ENCODE results near the gene NT5DC3.
A peak's percentile ranks its signal among the peaks of the same experiment; 100 is the strongest.

The NT5DC3 gene

GRCh38 chr12:103881261-103881660 is 40.2 kb upstream of the NT5DC3 start:
- DNase-seq (ENCODE audit: low spot score), result no peak
- in situ Hi-C loops (cut with MboI; ENCODE audit: low sequenced_read_pairs, unreplicated experiment), result loop anchor here (10.0 kb wide), 1 partner anchor 224 kb away; no protein-coding TSS in a partner anchor
- no peak for TF ChIP-seq CTCF (IDR thresholded peaks at IDR 0.05; ENCODE audit: borderline replicate concordance, control extremely low read depth, extremely low read depth, insufficient read depth, missing control alignments)

GRCh38 chr12:103880299-103881142 is 39.5 kb upstream of the NT5DC3 start:
- DNase-seq (ENCODE audit: low spot score), result peak; percentile 24

GRCh38 chr12:103879878-103880277 is 38.8 kb upstream of the NT5DC3 start:
- no peak for DNase-seq (ENCODE audit: low spot score)
- in situ Hi-C loops (cut with MboI; ENCODE audit: low sequenced_read_pairs, unreplicated experiment), result loop anchor here (10.0 kb wide), 1 partner anchor 225 kb away; no protein-coding TSS in a partner anchor
- no peak for TF ChIP-seq CTCF (IDR thresholded peaks at IDR 0.05; ENCODE audit: borderline replicate concordance, control extremely low read depth, extremely low read depth, insufficient read depth, missing control alignments)

More at GRCh38 chr12:103880299-103881142, 39.5 kb upstream of the NT5DC3 start:
- no peak for TF ChIP-seq CTCF (IDR thresholded peaks at IDR 0.05; ENCODE audit: borderline replicate concordance, control extremely low read depth, extremely low read depth, insufficient read depth, missing control alignments)
- in situ Hi-C loops (cut with MboI; ENCODE audit: low sequenced_read_pairs, unreplicated experiment), result loop anchor here (10.0 kb wide), 1 partner anchor 224 kb away; no protein-coding TSS in a partner anchor

GRCh38 chr12:103879048-103879692 is 38.1 kb upstream of the NT5DC3 start:
- DNase-seq (ENCODE audit: low spot score), result no peak
- in situ Hi-C loops (cut with MboI; ENCODE audit: low sequenced_read_pairs, unreplicated experiment), result no loop called here
- no peak for TF ChIP-seq CTCF (IDR thresholded peaks at IDR 0.05; ENCODE audit: borderline replicate concordance, control extremely low read depth, extremely low read depth, insufficient read depth, missing control alignments)

- DNase-seq (ENCODE audit: low spot score), result peak; percentile 46
- in situ Hi-C loops (cut with MboI; ENCODE audit: low sequenced_read_pairs, unreplicated experiment), result no loop called here
- TF ChIP-seq CTCF (IDR thresholded peaks at IDR 0.05; ENCODE audit: borderline replicate concordance, control extremely low read depth, extremely low read depth, insufficient read depth, missing control alignments), result peak; percentile 81
Observed at GRCh38 chr12:103877934-103878510, 37.0 kb upstream of the NT5DC3 start.

- TF ChIP-seq CTCF (IDR thresholded peaks at IDR 0.05; ENCODE audit: borderline replicate concordance, control extremely low read depth, extremely low read depth, insufficient read depth, missing control alignments), result no peak
- no peak for DNase-seq (ENCODE audit: low spot score)
- in situ Hi-C loops (cut with MboI; ENCODE audit: low sequenced_read_pairs, unreplicated experiment), result no loop called here
Observed at GRCh38 chr12:103877288-103877687, 36.3 kb upstream of the NT5DC3 start.
